GM12878 (cell line): Measurements from ENCODE around the gene ATG4B.

ENCODE experiments used
- KDM1A ChIP-seq: fragments of 200-600 bp; sonication (generic); IDR thresholded peaks from 2 replicates; pipeline ENCODE4 v1.6.1; 2016; ENCODE audit warnings: borderline replicate concordance
- MYB ChIP-seq: fragments of 150-350 bp; IDR thresholded peaks from 2 replicates; pipeline ENCODE4 v1.6.1; 2014; ENCODE audit warnings: mild to moderate bottlenecking, low read depth, low read length, borderline replicate concordance
- REST ChIP-seq: IDR thresholded peaks from 2 replicates; pipeline ENCODE4 v1.6.1; 2012; ENCODE audit warnings: mild to moderate bottlenecking, low read depth, low read length
- SMAD1 ChIP-seq: fragments of 450-650 bp; IDR thresholded peaks from 2 replicates; pipeline ENCODE4 v1.6.1; 2018; ENCODE audit warnings: mild to moderate bottlenecking, low read depth; ENCODE audit not compliant: partially characterized antibody
- SPI1 ChIP-seq: IDR thresholded peaks from 2 replicates; pipeline ENCODE4 v1.6.1; 2011; ENCODE audit warnings: low read depth, mild to moderate bottlenecking, low read length, moderate library complexity, borderline replicate concordance; ENCODE audit not compliant: insufficient read depth
- TAF1 ChIP-seq: IDR thresholded peaks from 2 replicates; pipeline ENCODE4 v1.6.1; 2011; ENCODE audit warnings: mild to moderate bottlenecking, low read depth, low read length, borderline replicate concordance
- TARDBP ChIP-seq: IDR thresholded peaks from 2 replicates; pipeline ENCODE4 v1.6.1; 2016; ENCODE audit warnings: borderline replicate concordance
- TCF7 ChIP-seq: IDR thresholded peaks from 2 replicates; pipeline ENCODE4 v1.6.1; 2014; ENCODE audit warnings: antibody characterized with exemption, borderline replicate concordance
- TF ChIP-seq, protein P1 (sequence below), 3 experiments: IDR thresholded peaks in 2 of 3; conservative IDR thresholded peaks in 1 of 3; 2 replicates each; pipeline ENCODE4 v1.5.1; 2011; ENCODE audit warnings: low read depth in 3 of 3, low read length in 3 of 3, mild to moderate bottlenecking in 3 of 3, control low read depth in 2 of 3, moderate library complexity in 2 of 3, inconsistent platforms in 1 of 3, mixed read lengths in 1 of 3; ENCODE audit not compliant: control insufficient read depth in 2 of 3, insufficient read depth in 1 of 3; ENCODE audit errors: extremely low read depth in 1 of 3

- no peak for TF ChIP-seq MYB
- no peak for TF ChIP-seq SPI1
- no peak for TF ChIP-seq TAF1
- TF ChIP-seq, protein P1, sequence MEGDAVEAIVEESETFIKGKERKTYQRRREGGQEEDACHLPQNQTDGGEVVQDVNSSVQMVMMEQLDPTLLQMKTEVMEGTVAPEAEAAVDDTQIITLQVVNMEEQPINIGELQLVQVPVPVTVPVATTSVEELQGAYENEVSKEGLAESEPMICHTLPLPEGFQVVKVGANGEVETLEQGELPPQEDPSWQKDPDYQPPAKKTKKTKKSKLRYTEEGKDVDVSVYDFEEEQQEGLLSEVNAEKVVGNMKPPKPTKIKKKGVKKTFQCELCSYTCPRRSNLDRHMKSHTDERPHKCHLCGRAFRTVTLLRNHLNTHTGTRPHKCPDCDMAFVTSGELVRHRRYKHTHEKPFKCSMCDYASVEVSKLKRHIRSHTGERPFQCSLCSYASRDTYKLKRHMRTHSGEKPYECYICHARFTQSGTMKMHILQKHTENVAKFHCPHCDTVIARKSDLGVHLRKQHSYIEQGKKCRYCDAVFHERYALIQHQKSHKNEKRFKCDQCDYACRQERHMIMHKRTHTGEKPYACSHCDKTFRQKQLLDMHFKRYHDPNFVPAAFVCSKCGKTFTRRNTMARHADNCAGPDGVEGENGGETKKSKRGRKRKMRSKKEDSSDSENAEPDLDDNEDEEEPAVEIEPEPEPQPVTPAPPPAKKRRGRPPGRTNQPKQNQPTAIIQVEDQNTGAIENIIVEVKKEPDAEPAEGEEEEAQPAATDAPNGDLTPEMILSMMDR (IDR thresholded peaks at IDR 0.05 in 2 of 3, conservative IDR thresholded peaks at IDR 0.05 in 1 of 3; ENCODE audit: control insufficient read depth in 2 of 3, extremely low read depth in 1 of 3, insufficient read depth in 1 of 3, low read depth in 3 of 3, low read length in 3 of 3), result no peak
- no peak for TF ChIP-seq TARDBP
- no peak for TF ChIP-seq REST
- no peak for TF ChIP-seq SMAD1
- TF ChIP-seq KDM1A, result no peak
- no peak for TF ChIP-seq TCF7
Observed at GRCh38 chr2:241599615-241600014, 37.9 kb upstream of the ATG4B start.
